CD4-positive, CD25-positive, alpha-beta regulatory T cell (primary cell): ENCODE measurements around the gene CNTNAP2. TPM values are rescaled to one million over a fixed set of nuclear protein-coding genes. Genes with fewer than 3 reads are reported as not detected.

Experiments
- ATAC-seq, 2 donors: fragments of 150-1000 bp; cut with Tn5 transposase; one replicate each; pipeline ENCODE4 v1.10.0; 2021; ENCODE audit warnings: low read depth in 2 of 2, moderate number of reproducible peaks in 2 of 2, moderate library complexity in 1 of 2
- DNase-seq, 3 donors: peaks; one replicate each; pipeline versions ENCODE4 v3.0.0 to v3.0.0-alpha.2; 2012 to 2022; ENCODE audit warnings: mixed read lengths in 1 of 3
- H3K27ac ChIP-seq: one replicate; pipeline ENCODE4 v1.7.0; 2013; ENCODE audit warnings: mild to moderate bottlenecking, low read length; ENCODE audit not compliant: insufficient read depth, poor library complexity, severe bottlenecking
- H3K27me3 ChIP-seq: one replicate; pipeline ENCODE4 v1.7.0; 2013; ENCODE audit warnings: low read length; ENCODE audit not compliant: control insufficient read depth, insufficient read depth
- H3K36me3 ChIP-seq: one replicate; pipeline ENCODE4 v1.7.0; 2013; ENCODE audit warnings: mild to moderate bottlenecking, low read length, moderate library complexity; ENCODE audit not compliant: control insufficient read depth, insufficient read depth
- H3K4me1 ChIP-seq: 2 replicates; pipeline ENCODE4 v1.7.0; 2013; ENCODE audit warnings: mild to moderate bottlenecking, low read length; ENCODE audit not compliant: insufficient read depth, control insufficient read depth, poor library complexity, severe bottlenecking
- H3K4me3 ChIP-seq: one replicate; pipeline ENCODE4 v1.7.0; 2013; ENCODE audit warnings: low read depth, mild to moderate bottlenecking, low read length, moderate library complexity
- H3K9me3 ChIP-seq, 2 experiments: 1 replicate in 1 of 2; 2 replicates in 1 of 2; pipeline ENCODE4 v1.7.0; 2013; ENCODE audit warnings: low read length in 2 of 2, mild to moderate bottlenecking in 1 of 2, moderate library complexity in 1 of 2; ENCODE audit not compliant: control insufficient read depth in 2 of 2
- H3K27ac Mint-ChIP-seq, 3 donors: one replicate each; pipeline ENCODE4 v1.8.0; 2020 to 2022; ENCODE audit warnings: mild to moderate bottlenecking in 3 of 3, mixed read lengths in 3 of 3, moderate library complexity in 2 of 3
- H3K27me3 Mint-ChIP-seq: one replicate; pipeline ENCODE4 v1.8.0; 2022; ENCODE audit warnings: mild to moderate bottlenecking, mixed read lengths
- H3K36me3 Mint-ChIP-seq: one replicate; pipeline ENCODE4 v1.8.0; 2020; ENCODE audit warnings: mixed read lengths
- H3K4me1 Mint-ChIP-seq, 4 donors: one replicate each; pipeline ENCODE4 v1.8.0; 2020 to 2022; ENCODE audit warnings: mixed read lengths in 4 of 4, mild to moderate bottlenecking in 1 of 4
- H3K4me3 Mint-ChIP-seq, 4 donors: one replicate each; pipeline ENCODE4 v1.8.0; 2020 to 2022; ENCODE audit warnings: mild to moderate bottlenecking in 4 of 4, mixed read lengths in 4 of 4, moderate library complexity in 3 of 4
- H3K9me3 Mint-ChIP-seq, 7 donors: one replicate each; pipeline ENCODE4 v1.8.0; 2020 to 2022; ENCODE audit warnings: mixed read lengths in 7 of 7, mild to moderate bottlenecking in 3 of 7, moderate library complexity in 2 of 7
- polyA plus RNA-seq, 4 donors: library from polyadenylated mRNA; unstranded; fragments of 300-500 nt; fragmentation: Illumina TruSeq; gene quantifications; one replicate each; pipeline ENCODE4 v1.2.3, GENCODE V29; 2021
- total RNA-seq: library from RNA; stranded (reverse); gene quantifications from one replicate; pipeline ENCODE4 v1.2.3, GENCODE V29; 2022

CNTNAP2 gene
- total and polyA plus RNA-seq, 5 donors from 2014 or later = 0.02 to 0.15 TPM; not detected in 3

GRCh38 chr7:147804032-147804431 lies 1687.4 kb downstream of the CNTNAP2 start:
- H3K4me3 Mint-ChIP-seq = no peak overlapping the region
- H3K4me1 Mint-ChIP-seq = no peaks in the 10 kb centered on the region
- no peaks in the 10 kb centered on the region for H3K36me3 Mint-ChIP-seq
- no peak overlapping the region for H3K4me3 ChIP-seq
- peaks cover 0 to 8% of the 10 kb centered on the region in 2 experiments for H3K9me3 ChIP-seq
- no peak overlapping the region for H3K27ac Mint-ChIP-seq
- H3K27me3 Mint-ChIP-seq = no peaks in the 10 kb centered on the region
- no peaks in the 10 kb centered on the region for H3K36me3 ChIP-seq
- H3K9me3 Mint-ChIP-seq = peaks cover 0 to 5% (median 0%) of the 10 kb centered on the region in 7 donors
- no peaks in the 10 kb centered on the region for H3K27me3 ChIP-seq
- H3K27ac ChIP-seq = no peak overlapping the region
- DNase-seq (no peak), ATAC-seq (no peak)
- no peaks in the 10 kb centered on the region for H3K4me1 ChIP-seq

GRCh38 chr7:147805996-147806576 lies 1689.5 kb downstream of the CNTNAP2 start:
- DNase-seq = no peak
- Histone ChIP-seq H3K36me3 (no peaks in the 10 kb centered on the region), H3K27ac (no peak overlapping the region), H3K27me3 (no peaks in the 10 kb centered on the region), H3K4me1 (no peaks in the 10 kb centered on the region), H3K9me3 (peaks cover 0 to 8% of the 10 kb centered on the region in 2 experiments), H3K4me3 (no peak overlapping the region)
- no peak overlapping the region for H3K4me3 Mint-ChIP-seq
- H3K27me3 Mint-ChIP-seq = no peaks in the 10 kb centered on the region
- H3K9me3 Mint-ChIP-seq = peaks cover 0 to 6% (median 2%) of the 10 kb centered on the region in 7 donors
- no peaks in the 10 kb centered on the region for H3K36me3 Mint-ChIP-seq
- H3K27ac Mint-ChIP-seq = no peak overlapping the region
- H3K4me1 Mint-ChIP-seq = no peaks in the 10 kb centered on the region
- ATAC-seq = no peak

- H3K4me1 Mint-ChIP-seq = no peaks in the 10 kb centered on the region
- no peaks in the 10 kb centered on the region for H3K36me3 ChIP-seq
- H3K4me3 ChIP-seq = no peak overlapping the region
- no peak for DNase-seq
- peaks cover 0 to 6% (median 3%) of the 10 kb centered on the region in 7 donors for H3K9me3 Mint-ChIP-seq
- no peak overlapping the region for H3K27ac Mint-ChIP-seq
- no peaks in the 10 kb centered on the region for H3K36me3 Mint-ChIP-seq
- H3K27me3 ChIP-seq = no peaks in the 10 kb centered on the region
- peaks cover 0 to 8% of the 10 kb centered on the region in 2 experiments for H3K9me3 ChIP-seq
- no peak overlapping the region for H3K4me3 Mint-ChIP-seq
- H3K27me3 Mint-ChIP-seq = no peaks in the 10 kb centered on the region
- no peaks in the 10 kb centered on the region for H3K4me1 ChIP-seq
- ATAC-seq = no peak
- no peak overlapping the region for H3K27ac ChIP-seq
Measured at GRCh38 chr7:147809786-147810185, 1693.2 kb downstream of the CNTNAP2 start.

GRCh38 chr7:147810269-147810668 lies 1693.7 kb downstream of the CNTNAP2 start:
- Histone ChIP-seq H3K4me1 (no peaks in the 10 kb centered on the region), H3K27me3 (no peaks in the 10 kb centered on the region), H3K9me3 (peaks cover 0 to 8% of the 10 kb centered on the region in 2 experiments), H3K27ac (no peak overlapping the region), H3K4me3 (no peak overlapping the region), H3K36me3 (no peaks in the 10 kb centered on the region)
- Mint-ChIP-seq H3K27ac (no peak overlapping the region), H3K4me3 (no peak overlapping the region), H3K27me3 (no peaks in the 10 kb centered on the region), H3K36me3 (no peaks in the 10 kb centered on the region), H3K4me1 (no peaks in the 10 kb centered on the region), H3K9me3 (peaks cover 0 to 6% (median 3%) of the 10 kb centered on the region in 7 donors)
- ATAC-seq (no peak), DNase-seq (no peak)

- H3K27me3 ChIP-seq = no peaks in the 10 kb centered on the region
- Mint-ChIP-seq H3K4me1 (no peaks in the 10 kb centered on the region), H3K4me3 (no peak overlapping the region), H3K27ac (no peak overlapping the region), H3K27me3 (no peaks in the 10 kb centered on the region), H3K9me3 (peaks cover 0 to 8% (median 1%) of the 10 kb centered on the region in 7 donors), H3K36me3 (no peaks in the 10 kb centered on the region)
- ATAC-seq (no peak), DNase-seq (no peak)
- no peaks in the 10 kb centered on the region for H3K4me1 ChIP-seq
- no peak overlapping the region for H3K27ac ChIP-seq
- no peak overlapping the region for H3K4me3 ChIP-seq
- no peaks in the 10 kb centered on the region for H3K36me3 ChIP-seq
- H3K9me3 ChIP-seq = no peaks in the 10 kb centered on the region
Measured at GRCh38 chr7:147811923-147812322, 1695.3 kb downstream of the CNTNAP2 start.

GRCh38 chr7:147813316-147813715 lies 1696.7 kb downstream of the CNTNAP2 start:
- peaks cover 0 to 11% (median 1%) of the 10 kb centered on the region in 7 donors for H3K9me3 Mint-ChIP-seq
- ATAC-seq = no peak

GRCh38 chr7:147818317-147818716 lies 1701.7 kb downstream of the CNTNAP2 start:
- no peaks in the 10 kb centered on the region for H3K9me3 ChIP-seq
- no peaks in the 10 kb centered on the region for H3K27me3 Mint-ChIP-seq

More at GRCh38 chr7:147813316-147813715, 1696.7 kb downstream of the CNTNAP2 start:
- H3K4me3 Mint-ChIP-seq = no peak overlapping the region
- Histone ChIP-seq H3K27ac (no peak overlapping the region), H3K4me3 (no peak overlapping the region), H3K9me3 (no peaks in the 10 kb centered on the region), H3K4me1 (no peaks in the 10 kb centered on the region), H3K27me3 (no peaks in the 10 kb centered on the region), H3K36me3 (no peaks in the 10 kb centered on the region)
- no peaks in the 10 kb centered on the region for H3K4me1 Mint-ChIP-seq
- H3K36me3 Mint-ChIP-seq = no peaks in the 10 kb centered on the region
- H3K27ac Mint-ChIP-seq = no peak overlapping the region
- no peaks in the 10 kb centered on the region for H3K27me3 Mint-ChIP-seq
- no peak for DNase-seq

GRCh38 chr7:147824671-147825070 lies 1708.1 kb downstream of the CNTNAP2 start:
- no peak overlapping the region for H3K27ac Mint-ChIP-seq
- no peak overlapping the region for H3K4me3 Mint-ChIP-seq
- Histone ChIP-seq H3K4me1 (no peaks in the 10 kb centered on the region), H3K4me3 (no peak overlapping the region), H3K36me3 (no peaks in the 10 kb centered on the region), H3K27me3 (no peaks in the 10 kb centered on the region), H3K27ac (no peak overlapping the region), H3K9me3 (no peaks in the 10 kb centered on the region)
- peaks cover 0 to 15% (median 3%) of the 10 kb centered on the region in 7 donors for H3K9me3 Mint-ChIP-seq
- no peaks in the 10 kb centered on the region for H3K4me1 Mint-ChIP-seq
- ATAC-seq = no peak
- no peak for DNase-seq
- H3K27me3 Mint-ChIP-seq = no peaks in the 10 kb centered on the region
- no peaks in the 10 kb centered on the region for H3K36me3 Mint-ChIP-seq

More at GRCh38 chr7:147818317-147818716, 1701.7 kb downstream of the CNTNAP2 start:
- Mint-ChIP-seq H3K9me3 (peaks cover 0 to 14% (median 0%) of the 10 kb centered on the region in 7 donors), H3K27ac (no peak overlapping the region), H3K4me3 (no peak overlapping the region), H3K36me3 (no peaks in the 10 kb centered on the region), H3K4me1 (no peaks in the 10 kb centered on the region)
- H3K27me3 ChIP-seq = no peaks in the 10 kb centered on the region
- ATAC-seq (no peak), DNase-seq (no peak)
- H3K27ac ChIP-seq = no peak overlapping the region
- no peak overlapping the region for H3K4me3 ChIP-seq
- no peaks in the 10 kb centered on the region for H3K4me1 ChIP-seq
- no peaks in the 10 kb centered on the region for H3K36me3 ChIP-seq
